Dedifferentiated amniotic fluid mesenchymal stem cell (primary cell): Measurements from ENCODE around the gene CACTIN.
"Not testable (repeated sequence)": the region's sequence is repeated elsewhere in the genome, so short reads cannot be mapped to it uniquely, and the experiment has no call there.

ENCODE experiments used
- DNase-seq: peaks from one replicate; pipeline ENCODE4 v3.0.0-alpha.2; 2016; ENCODE audit errors: extremely low spot score

Gene CACTIN

DNA sequence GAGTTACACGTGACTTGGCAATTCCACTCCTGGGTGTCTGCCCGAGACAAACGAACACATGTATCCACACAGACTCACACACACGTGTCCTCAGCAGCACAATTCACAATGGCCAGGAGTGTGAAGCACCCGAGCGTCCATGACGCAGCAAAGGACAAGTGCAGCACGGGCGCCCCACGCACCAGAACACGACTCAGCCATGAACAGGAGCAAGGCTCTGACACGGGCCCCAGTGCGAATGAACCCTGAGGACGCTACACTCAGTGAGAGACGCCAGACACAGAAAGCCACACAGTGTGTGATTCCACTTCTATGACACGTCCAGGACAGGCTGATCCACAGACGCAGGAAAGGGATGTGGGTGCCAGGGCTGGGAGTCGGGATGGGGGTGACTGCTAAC is 37.2 kb upstream of the CACTIN start:
- no peak for DNase-seq

DNA sequence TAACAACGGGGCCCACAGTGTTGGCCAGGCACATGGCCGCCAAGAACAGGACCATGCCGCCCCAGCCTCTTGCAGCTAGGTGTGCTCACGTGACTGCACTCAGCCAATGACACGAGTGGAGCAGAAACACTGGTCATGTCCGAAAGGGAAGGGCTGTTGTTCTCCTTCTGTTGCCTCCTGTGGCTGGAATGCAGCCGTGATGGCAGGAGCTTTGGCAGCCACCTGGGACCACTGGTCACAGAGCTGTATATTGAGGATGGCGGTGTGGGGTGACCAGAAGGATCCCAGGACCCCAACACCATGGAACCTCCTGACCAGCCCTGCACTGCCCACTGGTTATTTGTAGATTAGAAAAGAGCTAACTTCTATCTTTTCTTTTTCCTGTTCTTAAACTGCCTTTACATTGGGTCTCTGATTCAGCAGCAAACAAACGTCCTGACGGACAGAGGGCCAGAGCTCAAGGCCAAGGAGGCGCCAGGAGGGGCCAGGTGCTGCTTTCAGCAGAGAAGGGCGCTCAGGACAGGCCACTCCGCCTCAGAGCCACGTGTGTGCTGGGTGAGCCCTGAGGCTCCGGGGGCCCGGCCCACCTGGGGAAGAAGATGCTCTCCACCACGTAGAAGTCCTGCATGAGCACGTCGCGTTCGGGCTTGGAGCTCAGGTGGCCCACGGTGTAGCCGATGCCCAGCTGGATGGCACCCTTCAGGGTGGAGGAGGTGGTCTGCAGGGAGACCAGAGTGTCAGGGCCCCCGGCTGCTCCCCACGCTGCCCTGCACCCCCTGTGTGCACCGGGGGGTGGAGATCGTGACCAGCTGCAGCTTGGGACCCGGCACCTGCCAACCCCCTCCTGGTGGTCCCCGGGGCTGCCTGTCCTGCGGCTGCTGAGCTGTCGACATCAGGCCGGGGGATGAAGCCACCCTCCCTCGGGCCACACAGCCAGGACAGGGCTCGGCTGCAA is 35.0 kb upstream of the CACTIN start:
- DNase-seq: no peak

DNA sequence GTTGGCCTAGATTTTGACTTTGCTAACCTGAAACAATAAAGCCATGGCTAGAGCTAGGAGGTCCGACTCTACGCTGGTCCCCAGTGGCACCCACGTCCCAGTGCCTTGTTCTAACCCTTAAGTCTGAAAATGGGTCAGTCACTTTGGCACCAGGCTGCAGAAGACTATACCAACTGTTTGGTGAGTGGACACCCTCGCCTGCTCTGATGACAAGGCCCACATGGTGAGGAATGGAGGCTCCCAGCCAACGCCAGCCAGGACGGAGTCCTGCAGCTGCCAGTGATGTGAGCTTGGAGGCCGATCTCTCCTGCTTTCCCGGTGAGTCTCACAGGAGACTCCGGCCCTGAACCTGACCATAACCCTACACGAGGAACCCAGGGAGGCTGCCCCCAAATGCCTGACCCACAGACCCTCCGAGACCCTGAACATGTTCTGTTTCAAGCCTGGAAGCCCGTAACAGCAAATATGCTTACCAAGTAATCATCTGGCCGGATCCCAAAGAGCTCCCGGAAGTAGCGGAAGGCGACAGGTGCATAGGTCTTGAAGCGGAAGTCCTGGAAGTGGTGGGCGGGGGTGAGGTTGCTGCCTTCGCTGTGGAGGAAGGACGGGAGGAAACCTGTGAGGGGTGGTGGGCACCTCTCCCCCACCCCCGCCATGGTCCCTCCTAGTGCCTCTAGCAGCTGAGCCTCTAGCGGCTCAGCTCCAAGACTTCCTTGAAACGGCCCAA is 34.1 kb upstream of the CACTIN start:
- no peak for DNase-seq

DNA sequence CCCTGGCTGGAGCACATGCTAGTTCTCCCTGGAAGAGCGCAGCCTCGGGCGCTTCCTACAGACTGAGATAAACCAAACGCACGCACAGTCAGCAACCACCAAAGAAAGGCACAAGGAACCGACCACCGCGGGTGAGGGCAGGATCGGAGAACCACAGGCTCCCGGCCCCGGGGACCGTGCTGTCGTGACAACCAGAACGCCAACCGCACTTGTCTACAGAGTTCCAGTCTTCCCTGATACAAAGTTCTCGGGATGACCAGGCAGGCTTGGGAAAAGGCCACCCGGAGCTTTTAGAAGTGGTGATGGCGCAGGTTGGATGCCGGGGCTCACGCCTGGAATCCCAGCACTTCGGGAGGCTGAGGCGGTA is 33.1 kb upstream of the CACTIN start:
- DNase-seq: no peak

DNA sequence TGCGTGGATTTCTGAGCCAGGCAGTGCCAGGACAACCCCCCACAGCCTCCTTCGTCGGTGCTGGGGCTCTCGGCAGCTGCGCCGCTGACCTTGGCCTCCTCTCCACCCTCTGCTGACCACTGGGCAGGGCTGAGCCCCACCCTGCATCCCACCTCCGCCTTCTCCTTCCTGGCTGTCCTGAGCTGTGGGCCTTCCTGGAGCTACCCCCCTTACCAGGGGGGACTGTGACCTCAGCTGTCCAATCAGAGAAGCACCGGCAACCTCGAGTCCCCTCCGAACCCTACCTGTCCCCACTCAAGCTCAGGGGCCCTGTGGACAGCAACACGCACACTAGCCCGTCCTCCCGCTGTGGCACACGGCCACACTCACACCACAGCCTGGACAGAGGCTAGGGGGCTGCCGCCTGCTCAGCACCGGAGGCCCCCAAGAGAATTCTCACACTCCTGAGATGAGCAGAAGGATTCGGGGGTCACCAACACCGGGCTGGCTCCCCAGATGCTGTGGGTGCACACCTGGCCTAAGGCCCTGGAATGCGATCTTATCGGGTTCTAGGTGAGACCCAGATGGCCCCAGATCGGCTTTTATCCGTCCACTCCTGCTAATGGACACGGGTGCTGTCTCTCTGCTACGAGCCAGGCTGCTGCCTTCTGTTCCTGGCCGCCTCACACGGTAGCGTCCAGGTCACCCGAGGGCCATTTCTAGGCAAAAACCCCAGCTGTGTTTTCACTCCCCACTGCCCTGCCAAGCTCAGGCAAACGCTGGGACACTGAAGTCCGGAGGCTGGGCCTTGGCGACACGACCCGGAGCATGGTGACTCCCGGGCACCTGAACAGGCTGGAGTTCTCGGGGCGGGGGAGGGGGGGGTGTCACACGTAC is 32.5 kb upstream of the CACTIN start:
- DNase-seq: no peak

DNA sequence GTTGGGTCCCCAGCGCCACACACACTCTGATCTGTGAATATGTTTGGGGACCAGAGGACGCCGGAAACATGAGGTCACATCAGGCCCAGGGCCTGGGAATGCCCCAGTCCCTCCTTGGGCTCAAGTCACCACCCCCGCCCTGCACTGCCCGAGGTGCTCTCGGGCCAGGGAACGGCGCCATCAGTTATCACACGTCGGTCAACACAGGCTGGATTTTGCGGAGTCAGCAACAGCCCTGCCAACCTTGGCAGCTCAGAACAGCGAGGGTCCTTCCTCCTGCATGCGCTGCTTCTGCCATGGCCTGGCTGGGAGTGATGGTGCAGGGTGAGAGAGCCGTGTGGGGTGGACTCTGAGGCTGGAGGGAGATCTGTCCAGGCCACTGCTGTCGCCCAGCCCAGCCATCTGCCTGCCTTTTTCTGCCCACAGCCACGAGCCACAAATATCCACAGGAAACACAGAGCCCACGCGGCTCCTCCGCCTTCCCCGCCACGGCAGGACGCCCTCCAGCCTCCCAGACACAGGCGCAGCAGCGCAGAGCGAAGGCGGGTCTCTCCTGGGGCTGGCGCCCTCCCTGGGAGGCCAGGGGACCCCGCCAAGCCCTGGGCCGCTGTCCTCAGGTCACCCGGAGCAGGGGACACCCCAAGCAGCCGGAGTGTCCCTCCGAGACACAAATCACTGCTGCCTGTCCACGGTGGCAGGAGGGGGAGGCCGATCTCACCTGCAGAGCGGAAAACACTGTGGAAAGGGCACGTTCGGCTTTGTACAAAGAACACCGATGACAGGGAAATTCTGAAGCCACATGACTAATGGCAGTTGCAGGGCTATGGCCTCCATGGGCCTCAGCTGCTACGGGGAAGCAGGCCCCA is 31.6 kb upstream of the CACTIN start:
- no peak for DNase-seq

DNA sequence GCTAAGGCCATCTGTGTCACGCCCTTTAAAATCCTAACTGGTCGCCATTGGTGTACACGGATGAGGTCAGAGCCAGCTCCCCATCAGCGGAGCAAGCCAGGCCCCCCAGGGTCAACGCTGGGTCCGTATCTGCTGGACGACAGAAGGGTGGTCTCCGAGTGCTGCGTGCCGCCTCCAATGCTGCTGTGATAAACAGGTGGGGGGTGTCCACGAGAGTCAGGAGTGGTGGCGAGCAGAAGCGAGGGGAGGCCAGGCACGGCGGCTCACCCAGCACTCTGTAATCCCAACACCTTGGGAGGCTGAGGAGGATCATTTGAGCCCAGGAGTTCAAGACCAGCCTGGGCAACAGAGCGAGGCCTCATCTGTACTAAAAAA is 30.8 kb upstream of the CACTIN start:
- no peak for DNase-seq

DNA sequence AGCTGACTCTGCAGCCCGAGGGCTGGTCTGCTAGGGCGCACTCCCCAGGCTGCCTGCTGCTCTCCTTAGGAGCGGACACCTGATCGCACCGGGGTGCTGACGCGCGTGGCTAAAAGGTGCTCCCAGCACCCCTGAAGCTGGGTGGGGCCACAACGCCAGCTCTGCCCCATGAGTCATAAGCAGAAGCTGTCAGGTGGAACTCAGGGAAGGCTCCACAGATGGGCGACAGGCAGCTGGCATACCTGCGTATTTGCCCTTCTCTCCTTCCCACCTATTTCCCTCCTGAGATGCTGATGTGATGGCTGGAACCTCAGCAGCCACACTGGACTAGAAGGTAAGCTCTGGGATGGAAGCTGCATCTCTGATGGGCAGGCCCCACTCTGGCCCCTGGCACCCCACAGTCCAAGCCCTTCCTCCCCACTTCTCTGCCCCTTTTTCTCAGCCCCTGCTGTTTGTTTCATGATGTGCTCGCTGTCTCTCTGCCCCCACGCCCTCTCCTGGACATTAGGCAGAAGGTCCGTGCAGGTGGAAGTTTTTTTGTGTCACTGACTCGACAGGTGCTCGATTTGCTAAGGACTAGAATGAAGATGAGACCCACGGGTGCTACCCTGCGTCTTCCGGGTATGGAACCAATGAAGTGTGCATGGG is 30.3 kb upstream of the CACTIN start:
- no peak for DNase-seq

DNA sequence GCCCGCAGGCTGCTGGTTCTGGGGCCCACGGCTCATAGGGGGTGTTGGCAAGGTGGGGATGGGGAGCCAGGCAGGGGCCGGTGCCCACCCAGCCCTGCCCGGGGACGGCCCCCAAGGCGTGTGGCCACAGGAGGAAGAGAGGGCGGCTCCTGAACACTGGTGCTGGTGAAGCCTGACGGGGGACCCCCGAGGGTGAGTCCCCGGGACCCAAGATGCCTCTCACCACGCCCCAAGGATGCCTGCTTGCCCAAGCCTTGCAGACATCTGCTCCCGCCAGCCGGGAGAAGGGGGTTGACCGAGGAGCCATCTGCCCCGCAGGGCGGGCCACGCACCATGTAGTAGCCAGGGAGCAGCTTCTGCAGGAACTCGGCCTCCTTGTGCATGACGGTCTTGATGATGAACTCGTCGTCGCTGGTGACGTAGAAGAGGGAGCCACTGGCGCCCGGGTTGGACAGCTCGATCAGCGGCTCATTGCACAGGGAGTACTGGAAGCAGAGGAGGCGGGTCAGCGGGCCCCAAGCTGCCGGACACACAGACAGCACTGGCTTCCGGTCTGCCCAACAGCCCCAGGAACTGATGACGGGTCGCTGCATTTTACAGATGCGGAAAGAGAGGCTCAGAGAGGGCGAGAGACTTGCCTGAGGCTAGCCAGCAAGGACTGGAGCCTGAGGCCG is 29.6 kb upstream of the CACTIN start:
- no peak for DNase-seq

DNA sequence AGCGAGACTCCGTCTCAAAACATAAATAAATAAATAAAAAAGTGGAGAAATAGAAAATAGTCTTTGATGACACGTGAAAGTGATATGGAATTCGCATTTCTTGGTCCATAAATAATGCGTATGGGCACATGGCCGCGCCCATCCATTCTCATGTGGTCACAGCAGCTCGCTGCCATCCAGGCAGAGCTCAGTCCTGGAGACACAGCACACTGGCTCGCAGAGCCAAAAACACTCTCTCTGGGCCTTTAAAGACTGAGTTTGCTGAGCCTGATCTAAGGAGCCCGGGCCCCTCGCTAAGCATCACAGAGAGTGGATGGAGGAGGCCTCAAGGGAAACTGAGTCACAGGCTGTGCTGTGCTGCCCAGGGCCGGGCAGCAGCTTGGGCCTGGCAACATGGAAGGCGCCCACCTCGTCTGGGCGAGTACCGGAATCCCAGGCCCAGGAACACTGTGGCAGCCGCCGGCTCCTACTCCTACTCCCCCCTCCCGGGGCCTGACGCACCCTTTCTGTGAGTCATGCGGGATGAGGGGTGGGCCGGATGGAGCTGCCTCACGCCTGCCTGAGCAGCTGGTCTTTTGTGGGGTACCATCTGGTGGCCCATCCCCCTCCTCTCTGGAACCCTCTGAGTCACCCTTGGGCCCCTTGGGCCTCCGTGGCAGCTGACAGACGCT is 28.9 kb upstream of the CACTIN start:
- no peak for DNase-seq

DNA sequence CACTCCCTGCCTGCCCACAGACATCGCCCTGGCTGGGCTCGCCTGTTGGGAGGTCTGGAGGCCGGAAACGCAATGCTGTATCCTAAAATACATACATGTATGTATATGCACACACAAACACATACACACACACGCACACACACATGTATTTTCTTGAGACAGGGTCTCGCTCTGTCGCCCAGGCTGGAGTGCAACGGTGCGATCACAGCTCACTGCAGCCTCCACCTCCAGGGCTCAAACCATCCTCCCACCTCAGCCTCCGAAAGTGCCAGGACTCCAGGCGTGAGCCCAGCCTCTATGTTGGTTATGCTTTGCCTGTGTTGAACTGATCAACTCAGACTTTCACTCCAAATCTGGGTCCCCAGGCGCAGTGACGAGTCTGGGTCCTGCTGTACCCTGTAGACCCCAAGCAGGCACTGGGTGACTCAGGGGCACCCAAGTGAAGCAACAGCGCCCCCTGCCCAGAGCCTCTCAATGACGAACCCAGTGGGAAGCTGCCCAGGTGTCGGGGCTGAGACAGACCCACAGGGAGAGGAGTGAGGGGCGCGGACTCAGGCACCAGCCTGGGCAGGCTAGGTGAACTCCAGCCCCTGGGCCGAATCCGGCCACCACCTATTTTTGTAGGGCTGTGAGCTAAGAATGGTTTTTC is 27.4 kb upstream of the CACTIN start:
- no peak for DNase-seq

DNA sequence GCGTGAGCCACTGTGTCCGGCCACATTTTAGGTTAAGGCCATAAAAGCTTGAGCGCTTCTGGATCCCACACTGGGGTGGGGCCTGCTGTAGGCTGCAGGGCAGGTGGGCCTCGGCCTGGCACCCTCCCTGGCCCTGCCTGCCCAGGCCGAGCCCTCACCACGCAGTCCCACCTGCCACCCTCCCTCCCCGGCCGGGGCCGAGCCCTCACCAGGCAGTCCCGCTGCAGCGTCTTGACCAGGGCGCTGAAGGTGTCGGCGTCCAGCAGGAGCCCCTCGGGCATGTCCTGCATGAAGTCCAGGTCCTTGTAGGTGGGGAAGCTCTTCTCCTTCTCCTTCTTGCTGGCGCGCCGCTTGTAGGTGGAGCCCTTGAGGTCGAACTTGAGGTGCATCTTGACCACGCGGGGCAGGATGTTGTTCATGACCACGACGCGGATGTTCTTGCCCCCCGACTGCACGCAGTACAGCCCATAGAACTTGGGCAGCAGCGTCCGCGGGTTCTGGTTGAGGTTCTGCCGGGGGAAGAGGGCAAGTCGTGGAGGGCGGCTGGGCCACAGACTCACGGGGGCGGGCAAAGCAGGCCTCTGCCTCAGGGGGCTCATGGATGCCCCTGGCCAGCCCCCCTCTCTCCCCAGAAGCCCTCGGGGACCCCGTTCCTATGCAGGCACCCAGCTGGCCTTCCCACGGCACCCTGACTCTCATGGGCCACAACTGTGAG is 26.6 kb upstream of the CACTIN start:
- DNase-seq: no peak

DNA sequence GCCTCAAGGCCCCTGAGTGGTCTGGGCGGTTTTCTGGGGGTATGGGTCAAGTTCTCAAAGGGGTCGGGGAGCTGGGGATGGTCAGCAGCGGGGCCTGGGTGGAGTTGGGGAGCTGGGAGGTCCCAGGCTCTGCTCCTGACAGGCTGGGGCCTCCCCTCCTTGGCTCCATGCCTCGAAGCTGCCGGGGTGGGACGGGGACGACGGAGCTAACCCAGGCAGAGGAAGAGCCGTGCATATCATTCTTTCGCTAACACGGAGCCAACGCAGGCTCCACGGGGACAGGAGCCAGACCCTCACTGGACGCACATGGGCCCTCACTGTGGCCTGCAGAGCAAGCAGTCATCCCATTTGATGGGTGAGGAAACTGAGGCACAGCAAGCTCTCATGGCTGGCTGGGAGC is 25.8 kb upstream of the CACTIN start:
- DNase-seq: no peak

DNA sequence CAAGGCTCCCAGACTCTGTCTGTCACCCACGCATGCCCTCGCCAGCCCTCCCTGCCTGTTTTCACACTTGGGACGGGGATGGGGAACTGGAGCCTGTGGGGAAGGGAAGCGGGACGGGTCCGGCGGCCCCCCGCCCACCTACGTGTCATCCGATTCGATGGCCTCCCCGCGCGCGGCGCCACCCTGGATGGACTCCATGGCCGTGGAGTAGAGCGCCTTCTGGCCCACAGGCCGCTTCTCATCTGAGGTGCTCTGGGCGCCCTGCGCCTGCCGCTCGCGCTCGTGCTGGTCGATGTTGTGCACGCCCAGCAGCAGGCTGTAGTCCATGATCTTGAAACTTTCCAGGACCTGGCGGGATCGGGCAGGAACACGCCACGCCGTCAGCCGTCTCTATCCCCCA is 25.1 kb upstream of the CACTIN start:
- no peak for DNase-seq

DNA sequence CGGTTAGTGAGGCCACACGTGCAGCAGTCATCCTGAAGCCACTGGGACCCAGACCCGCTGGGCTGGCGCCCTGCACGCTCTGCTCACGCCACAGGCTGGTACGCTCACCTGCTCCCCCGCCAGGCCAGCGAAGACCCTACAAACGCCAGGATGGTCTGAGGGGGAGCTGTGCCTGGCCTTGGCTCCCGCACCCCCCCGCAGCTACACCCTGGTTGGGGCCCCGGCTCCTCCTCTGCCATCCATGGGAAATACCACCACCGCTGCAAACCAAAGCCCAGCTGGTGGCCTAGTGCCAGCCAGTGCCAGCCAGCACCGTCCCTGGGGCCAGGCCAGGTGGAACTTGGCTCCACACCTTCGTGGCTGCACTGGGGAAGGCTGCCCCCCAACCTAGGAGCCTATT is 23.3 kb upstream of the CACTIN start:
- DNase-seq: no peak

DNA sequence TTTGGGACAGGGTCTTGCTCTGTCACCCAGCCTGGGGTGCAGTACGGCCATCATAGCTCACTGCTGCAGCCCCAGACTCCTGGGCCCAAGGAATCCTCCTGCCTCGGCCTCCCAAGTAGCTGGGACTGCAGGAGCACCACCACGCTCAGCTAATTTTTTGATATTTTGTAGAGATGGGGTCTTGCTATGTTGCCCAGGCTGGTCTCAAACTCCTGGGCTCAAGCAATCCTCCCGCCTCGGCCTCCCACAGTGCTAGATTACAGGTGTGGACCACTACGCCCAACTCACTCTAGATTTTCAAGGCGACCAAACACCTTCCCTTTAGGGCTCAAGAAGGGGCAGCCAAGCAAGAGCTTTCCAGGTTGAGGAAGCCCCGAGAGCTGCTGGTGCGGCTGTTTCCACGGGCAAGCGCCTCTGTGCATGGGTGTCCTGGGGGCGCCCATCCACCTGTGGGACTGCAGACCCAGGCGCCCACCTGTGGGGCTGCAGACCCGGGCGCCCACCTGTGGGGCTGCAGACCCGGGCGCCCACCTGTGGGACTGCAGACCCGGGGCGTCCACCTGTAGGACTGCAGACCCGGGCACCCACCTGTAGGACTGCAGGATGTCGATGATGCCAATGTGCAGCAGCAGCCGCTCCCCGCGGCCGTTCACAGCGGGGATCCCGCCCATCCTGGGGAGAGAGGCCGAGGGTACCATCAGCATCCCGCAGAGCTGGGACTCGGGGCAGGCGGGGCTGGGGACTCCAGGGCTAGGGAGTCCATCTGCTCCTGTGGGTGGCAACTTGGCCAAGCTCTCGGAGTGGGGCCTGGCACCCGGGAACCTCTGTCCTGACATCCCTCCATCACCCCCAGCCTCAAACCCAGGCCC is 21.7 kb upstream of the CACTIN start:
- DNase-seq: no peak

DNA sequence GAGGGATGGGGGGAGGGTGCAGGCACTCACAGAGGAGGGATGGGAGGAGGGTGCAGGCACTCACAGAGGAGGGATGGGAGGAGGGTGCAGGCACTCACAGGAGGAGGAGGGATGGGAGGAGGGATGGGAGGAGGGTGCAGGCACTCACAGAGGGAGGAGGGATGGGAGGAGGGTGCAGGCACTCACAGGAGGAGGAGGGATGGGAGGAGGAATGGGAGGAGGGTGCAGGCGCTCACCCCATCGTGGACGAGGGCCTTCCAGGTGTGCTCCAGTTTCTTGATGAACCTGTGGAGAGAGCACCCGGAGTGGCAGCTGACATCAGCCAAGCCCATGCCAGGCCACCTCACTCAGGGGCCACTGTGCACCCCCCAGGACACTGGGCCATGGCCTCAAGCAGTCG is 20.5 kb upstream of the CACTIN start:
- DNase-seq: not testable (repeated sequence)
